Small intestine (tissue), 16 donors: ENCODE data around the gene SLC26A8. TPM values are rescaled to one million over a fixed set of nuclear protein-coding genes. Genes with fewer than 3 reads are reported as not detected.

Experiments used
- DNase-seq, 2 donors: peaks; one replicate each; pipeline versions ENCODE4 v3.0.0 to v3.0.0-alpha.2; 2013
- FAIRE-seq: peaks from 2 replicates; lab custom pipeline; 2012; peaks lifted over from hg19 to GRCh38; lab: Jason Lieb, UNC
- H3K27ac ChIP-seq, 3 donors: one replicate each; pipeline ENCODE4 v1.5.1; 2013; ENCODE audit warnings: low read length in 2 of 3, mild to moderate bottlenecking in 2 of 3, control low read depth in 1 of 3, inconsistent platforms in 1 of 3, low read depth in 1 of 3, moderate library complexity in 1 of 3
- H3K27me3 ChIP-seq, 3 donors: one replicate each; pipeline ENCODE4 v1.6.1; 2013; ENCODE audit warnings: low read length in 3 of 3, inconsistent platforms in 1 of 3; ENCODE audit not compliant: control insufficient read depth in 3 of 3, insufficient read depth in 3 of 3
- H3K36me3 ChIP-seq, 3 donors: one replicate each; pipeline ENCODE4 v1.6.1; 2013; ENCODE audit warnings: low read length in 3 of 3, inconsistent platforms in 1 of 3, low read depth in 1 of 3, mild to moderate bottlenecking in 1 of 3, moderate library complexity in 1 of 3; ENCODE audit not compliant: control insufficient read depth in 3 of 3, insufficient read depth in 2 of 3
- H3K4me1 ChIP-seq, 3 donors: one replicate each; pipeline ENCODE4 v1.6.1; 2013; ENCODE audit warnings: low read length in 2 of 3, inconsistent platforms in 1 of 3, low read depth in 1 of 3, mild to moderate bottlenecking in 1 of 3, moderate library complexity in 1 of 3; ENCODE audit not compliant: control insufficient read depth in 3 of 3, insufficient read depth in 2 of 3
- H3K4me3 ChIP-seq, 3 donors: one replicate each; pipeline ENCODE4 v1.5.1; 2013; ENCODE audit warnings: low read length in 3 of 3, control low read depth in 1 of 3, inconsistent platforms in 1 of 3, low read depth in 1 of 3, mild to moderate bottlenecking in 1 of 3, moderate library complexity in 1 of 3
- H3K9me3 ChIP-seq, 2 donors: one replicate each; pipeline ENCODE4 v1.6.1; 2013; ENCODE audit warnings: low read depth in 1 of 2, low read length in 1 of 2; ENCODE audit not compliant: control insufficient read depth in 2 of 2, insufficient read depth in 1 of 2
- WGBS, 3 donors: extraction: QIAGEN DNeasy Blood & Tissue Kit; methylation state at CpG; one replicate each; pipeline ENCODE4 v1.1.7; 2013; 5-methylcytosine and 5-hydroxymethylcytosine counted together
- long read RNA-seq, 10 donors: transcript quantifications; one replicate each; lab custom pipeline, GENCODE V29; 2026
- polyA plus RNA-seq, 4 donors: library from polyadenylated mRNA; stranded (reverse) in 3 of 4; unstranded in 1 of 4; fragments of 200-250 nt in 3 of 4; fragments of 120-200 nt in 1 of 4; gene quantifications; one replicate each; pipeline versions ENCODE4 v1.2.1 to v1.2.3, GENCODE V29; 2013
- donor health status: healthy with polysubstance abuse.
- donor health status: control.
- donor health status: control.
- donor health status: Bipolar disorder and iron deficiency.
- donor health status: healthy.

SLC26A8 gene
- polyA plus RNA-seq = under 1 TPM in 2 of 4 donors, not detected in 2; 0.15 to 0.16 TPM
- long read RNA-seq, donor 1 = 0 reads
- long read RNA-seq, donor 2 = 0 reads
- long read RNA-seq, donor 3 = 0 reads
- long read RNA-seq, donor 4 = 0 reads
- long read RNA-seq, donor 5 = 0 reads
- long read RNA-seq, donor 6 = 0 reads
- long read RNA-seq, donor 7 = 0 reads
- long read RNA-seq, donor 8 = 0 reads
- long read RNA-seq, donor 9 = 0 reads
- long read RNA-seq, donor 10 = 0 reads

- Histone ChIP-seq H3K27me3 (peaks cover 0 to 13% (median 0%) of the 10 kb centered on the region in 3 donors), H3K36me3 (no peaks in the 10 kb centered on the region), H3K4me3 (peak within 1 kb of the TSS in 1 of 3 donors; percentile 16), H3K9me3 (no peaks in the 10 kb centered on the region), H3K4me1 (no peaks in the 10 kb centered on the region), H3K27ac (no peak within 1 kb of the TSS)
- WGBS, 3 donors = 18 to 26% (median 26%) methylated on average over 43 to 44 of the region's 44 CpGs
- FAIRE-seq (no peak), DNase-seq (peak in 1 of 2 donors; percentile 38)
Measured at GRCh38 chr6:36023996-36024795, at the start of gene SLC26A8. TSS of gene SLC26A8 (minus strand) at chr6:36024641. CDS start at chr6:36019707, 4,934 bp downstream.

GRCh38 chr6:36073587-36073986 lies 49.1 kb upstream of the SLC26A8 start:
- Histone ChIP-seq H3K4me1 (peaks cover 2 to 9% (median 6%) of the 10 kb centered on the region in 3 donors), H3K4me3 (no peak overlapping the region), H3K36me3 (peaks cover 3 to 7% (median 7%) of the 10 kb centered on the region in 3 donors), H3K27me3 (no peaks in the 10 kb centered on the region), H3K27ac (no peak overlapping the region), H3K9me3 (no peaks in the 10 kb centered on the region)
- DNase-seq (no peak), FAIRE-seq (no peak)

- FAIRE-seq (no peak), DNase-seq (no peak)
- H3K36me3 ChIP-seq = peaks cover 0 to 7% (median 4%) of the 10 kb centered on the region in 3 donors
- H3K4me3 ChIP-seq = no peak overlapping the region
- no peaks in the 10 kb centered on the region for H3K9me3 ChIP-seq
- WGBS, 3 donors = 88 to 93% (median 90%) methylated on average over 4 of the region's 4 CpGs
- H3K27me3 ChIP-seq = no peaks in the 10 kb centered on the region
- H3K4me1 ChIP-seq = peaks cover 2 to 17% (median 10%) of the 10 kb centered on the region in 3 donors
- H3K27ac ChIP-seq = no peak overlapping the region
Measured at GRCh38 chr6:36072681-36073080, 48.2 kb upstream of the SLC26A8 start.

- H3K4me1 ChIP-seq = peaks cover 3 to 26% (median 13%) of the 10 kb centered on the region in 3 donors
- H3K36me3 ChIP-seq = peaks cover 0 to 7% (median 4%) of the 10 kb centered on the region in 3 donors
- H3K27me3 ChIP-seq = no peaks in the 10 kb centered on the region
- no peak overlapping the region for H3K4me3 ChIP-seq
- no peaks in the 10 kb centered on the region for H3K9me3 ChIP-seq
- FAIRE-seq (no peak), DNase-seq (no peak)
- H3K27ac ChIP-seq = no peak overlapping the region
- WGBS, 3 donors = 95 to 99% (median 97%) methylated on average over 1 of the region's 1 CpG
Measured at GRCh38 chr6:36071714-36072113, 47.3 kb upstream of the SLC26A8 start.

- WGBS, 3 donors = 80 to 95% (median 88%) methylated on average over 3 of the region's 3 CpGs
- H3K4me1 ChIP-seq = peaks cover 3 to 31% (median 13%) of the 10 kb centered on the region in 3 donors
- DNase-seq (no peak), FAIRE-seq (no peak)
- H3K27ac ChIP-seq = no peak overlapping the region
- H3K36me3 ChIP-seq = peaks cover 0 to 7% (median 3%) of the 10 kb centered on the region in 3 donors
- H3K9me3 ChIP-seq = no peaks in the 10 kb centered on the region
- H3K27me3 ChIP-seq = no peaks in the 10 kb centered on the region
- no peak overlapping the region for H3K4me3 ChIP-seq
Measured at GRCh38 chr6:36071281-36071680, 46.8 kb upstream of the SLC26A8 start.

- no peaks in the 10 kb centered on the region for H3K27me3 ChIP-seq
- no peaks in the 10 kb centered on the region for H3K9me3 ChIP-seq
- peaks cover 0 to 7% (median 0%) of the 10 kb centered on the region in 3 donors for H3K36me3 ChIP-seq
- DNase-seq = no peak
- no peak overlapping the region for H3K4me3 ChIP-seq
- 69 to 84% (median 70%) methylated on average over 3 of the region's 3 CpGs for WGBS, 3 donors
- peaks cover 5 to 41% (median 17%) of the 10 kb centered on the region in 3 donors for H3K4me1 ChIP-seq
- FAIRE-seq = no peak
- H3K27ac ChIP-seq = no peak overlapping the region
Measured at GRCh38 chr6:36070252-36070651, 45.8 kb upstream of the SLC26A8 start.

GRCh38 chr6:36069573-36069972 lies 45.1 kb upstream of the SLC26A8 start:
- DNase-seq (no peak), FAIRE-seq (no peak)
- Histone ChIP-seq H3K4me1 (peaks cover 5 to 44% (median 21%) of the 10 kb centered on the region in 3 donors), H3K36me3 (peaks cover 0 to 2% (median 0%) of the 10 kb centered on the region in 3 donors), H3K27me3 (no peaks in the 10 kb centered on the region), H3K9me3 (no peaks in the 10 kb centered on the region), H3K27ac (peak overlapping the region in 1 of 3 donors; percentile 89), H3K4me3 (no peak overlapping the region)
- 15 to 50% (median 24%) methylated on average over 1 of the region's 1 CpG for WGBS, 3 donors

GRCh38 chr6:36068586-36068985 lies 44.1 kb upstream of the SLC26A8 start:
- WGBS, 3 donors = 15 to 47% (median 38%) methylated on average over 3 of the region's 3 CpGs
- peak; percentile 41 to 44 for DNase-seq

More at GRCh38 chr6:36068586-36068985, 44.1 kb upstream of the SLC26A8 start:
- peaks cover 5 to 53% (median 21%) of the 10 kb centered on the region in 3 donors for H3K4me1 ChIP-seq
- no peak overlapping the region for H3K4me3 ChIP-seq
- H3K9me3 ChIP-seq = no peaks in the 10 kb centered on the region
- no peak for FAIRE-seq
- no peaks in the 10 kb centered on the region for H3K27me3 ChIP-seq
- H3K27ac ChIP-seq = peak overlapping the region in 2 of 3 donors; percentile 60 to 89
- H3K36me3 ChIP-seq = no peaks in the 10 kb centered on the region
